22Rv1 (cell line): ENCODE results near the gene SS18L1.

Experiments
- CTCF ChIP-seq: fragments of 450-650 bp; IDR thresholded peaks from 2 replicates; pipeline ENCODE4 v1.5.1; 2017; ENCODE audit warnings: mild to moderate bottlenecking
- ZFX ChIP-seq: fragments of 450-650 bp; IDR thresholded peaks from 2 replicates; pipeline ENCODE4 v1.6.1; 2017; ENCODE audit warnings: antibody characterized with exemption, borderline replicate concordance

GRCh38 chr20:62196286-62196685 is 52.7 kb downstream of the SS18L1 start:
- TF ChIP-seq CTCF (no peak), ZFX (no peak)
